Measurements from ENCODE around the gene TMEM17. TPM values are rescaled to one million over a fixed set of nuclear protein-coding genes. Genes with fewer than 3 reads are reported as not detected.

TMEM17 gene
- total RNA-seq, 1 experiment from 2014 or later: 3.2 TPM

DNA sequence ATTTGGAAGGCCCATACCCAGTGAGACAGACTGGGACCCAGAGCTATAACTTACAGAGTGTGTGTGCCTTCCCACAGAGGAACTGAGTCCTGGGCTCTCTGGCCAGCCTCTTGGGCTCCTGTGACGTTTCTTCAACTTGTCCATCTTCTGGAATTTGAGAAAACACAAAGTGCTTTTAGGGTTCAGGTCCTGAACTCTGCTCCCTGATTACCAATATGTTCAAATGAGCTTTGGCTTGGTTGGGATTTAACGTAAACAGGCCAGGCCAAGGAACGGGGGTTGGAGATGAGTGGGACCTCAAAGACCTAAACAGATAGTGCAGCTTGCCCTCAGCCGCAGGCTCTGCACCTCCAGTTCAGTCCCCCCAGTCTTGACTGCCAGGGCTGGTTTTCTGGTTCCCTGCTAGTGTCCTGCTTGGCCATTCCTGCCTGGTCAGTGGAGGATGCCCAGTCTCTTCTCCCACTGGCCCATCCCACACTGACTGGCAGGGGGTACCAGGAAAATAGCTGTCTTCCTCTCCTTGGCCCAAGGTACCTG, 44.9 kb downstream of the TMEM17 start:
- no peak overlapping the region for H2AFZ ChIP-seq (ENCODE audit: low read depth, low read length, poor library complexity, severe bottlenecking)
- no peaks in the 10 kb centered on the region for H3K9me2 ChIP-seq (ENCODE audit: insufficient read depth)
- intact Hi-C loops (cut with micrococcal nuclease): no loop called here
- H3K4me3 ChIP-seq (replicated peaks in 1 of 2; ENCODE audit: low read depth in 1 of 2, low read length in 2 of 2): no peak overlapping the region
- BruUV-seq (replicated peaks): no TSS peak
- H3K79me2 ChIP-seq (ENCODE audit: insufficient read depth, low read length): no peaks in the 10 kb centered on the region
- no peaks in the 10 kb centered on the region for H3K27me3 ChIP-seq (ENCODE audit: insufficient read depth, low read length)
- ChIA-PET RAD21 (ENCODE audit: low non-redundant PET in 1 of 2, low total read pairs in 2 of 2, uncharacterized antibody in 2 of 2, unreplicated experiment in 2 of 2) (no interaction called here), CTCF (interaction anchor here (0.6 to 0.7 kb wide), 2 partner anchors 282 to 313 kb away, joined by 3 read pairs; no protein-coding TSS in a partner anchor), POLR2A (interaction anchor here (0.5 to 4.0 kb wide), 2 partner anchors 117 to 372 kb away, joined by 3 to 14 read pairs; no protein-coding TSS in a partner anchor)
- ATAC-seq: no peak
- no peak overlapping the region for H3K4me2 ChIP-seq (ENCODE audit: low read length)
- H3K27ac ChIP-seq (ENCODE audit: low read depth, low read length): peak overlapping the region; percentile 74; the same call in 1 of the 2 replicates
- no peaks in the 10 kb centered on the region for H3K36me3 ChIP-seq (ENCODE audit: control insufficient read depth in 1 of 2, insufficient read depth in 2 of 2, low read length in 2 of 2)
- H3K4me1 ChIP-seq (ENCODE audit: control insufficient read depth in 1 of 2, insufficient read depth in 2 of 2, low read length in 2 of 2): peaks cover 45 to 81% of the 10 kb centered on the region in 2 experiments
- no peak for DNase-seq (ENCODE audit: low read depth, low spot score)
- H3K9ac ChIP-seq (ENCODE audit: low read length): no peak overlapping the region
- H4K20me1 ChIP-seq (ENCODE audit: insufficient read depth): no peaks in the 10 kb centered on the region
- H3K9me3 ChIP-seq (ENCODE audit: control insufficient read depth in 1 of 2, insufficient read depth in 1 of 2, low read depth in 1 of 2, low read length in 2 of 2): no peaks in the 10 kb centered on the region
- no peak for TF ChIP-seq JUND (IDR thresholded peaks at IDR 0.05)
- TF ChIP-seq EGR1 (IDR thresholded peaks at IDR 0.05; ENCODE audit: low read depth): no peak
- TF ChIP-seq CEBPB (IDR thresholded peaks at IDR 0.05; ENCODE audit: low read depth): no peak
- TF ChIP-seq EZH2 (IDR thresholded peaks at IDR 0.05): no peak
- TF ChIP-seq SP1 (IDR thresholded peaks at IDR 0.05; ENCODE audit: low read depth): no peak
- no peak for TF ChIP-seq ZFX (IDR thresholded peaks at IDR 0.05)
- TF ChIP-seq ELF1 (IDR thresholded peaks at IDR 0.05; ENCODE audit: borderline replicate concordance, low read depth): no peak
- no peak for TF ChIP-seq CTCF (IDR thresholded peaks at IDR 0.05 in 2 of 3, conservative IDR thresholded peaks at IDR 0.05 in 1 of 3; ENCODE audit: borderline replicate concordance in 1 of 3, insufficient read depth in 1 of 3, low read depth in 2 of 3, low read length in 2 of 3)
- TF ChIP-seq EZH2phosphoT487 (IDR thresholded peaks at IDR 0.05; ENCODE audit: borderline replicate concordance): no peak
- no peak for TF ChIP-seq ATF3 (IDR thresholded peaks at IDR 0.05)
- no peak for TF ChIP-seq REST (IDR thresholded peaks at IDR 0.05; ENCODE audit: low read depth)
- no peak for TF ChIP-seq CBX3 (IDR thresholded peaks at IDR 0.05; ENCODE audit: low read depth)
- TF ChIP-seq RAD21 (IDR thresholded peaks at IDR 0.05; ENCODE audit: low read depth): no peak
- TF ChIP-seq TCF7L2 (IDR thresholded peaks at IDR 0.05; ENCODE audit: borderline replicate concordance, extremely low read depth, insufficient read depth, insufficient read length): no peak
- no peak for TF ChIP-seq POLR2AphosphoS5 (IDR thresholded peaks at IDR 0.05; ENCODE audit: low read depth, low read length)
- no peak for TF ChIP-seq YY1 (IDR thresholded peaks at IDR 0.05; ENCODE audit: extremely low read depth, insufficient replicate concordance, low read depth, low read length)
- no peak for TF ChIP-seq SIN3A (IDR thresholded peaks at IDR 0.05; ENCODE audit: low read depth)
- TF ChIP-seq FOSL1 (IDR thresholded peaks at IDR 0.05; ENCODE audit: low read depth): no peak
- no peak for TF ChIP-seq SRF (IDR thresholded peaks at IDR 0.05; ENCODE audit: low read depth)
- no peak for TF ChIP-seq MAX (IDR thresholded peaks at IDR 0.05)
